ENCODE results near the gene CHADL. TPM values are rescaled to one million over a fixed set of nuclear protein-coding genes. Genes with fewer than 3 reads are reported as not detected.

The CHADL gene
- total and polyA plus RNA-seq, 2 of the 8 experiments (the other 6 are each of a cell fraction or from before 2014, with no cell fraction given): 0.78 to 1.4 TPM

DNA sequence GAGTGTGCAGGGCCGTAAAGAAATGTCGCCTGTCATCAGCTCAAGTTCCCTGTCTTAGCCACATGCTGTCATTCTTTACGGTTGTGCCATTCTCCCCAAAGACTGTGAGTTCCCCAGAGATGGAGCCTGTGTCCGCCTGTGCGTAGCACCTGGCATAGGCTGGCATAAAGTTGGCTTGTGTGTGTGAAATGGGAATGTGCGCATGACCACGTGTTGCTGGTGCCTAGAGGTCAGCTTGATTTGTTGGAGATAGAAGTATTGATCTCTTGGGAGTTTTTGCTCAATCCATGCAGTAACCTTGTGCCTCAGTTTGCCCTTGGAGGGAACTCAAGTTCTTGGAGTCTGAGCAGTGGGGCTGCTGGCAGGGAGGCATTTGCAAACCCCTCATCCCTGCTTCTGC lies 9.4 kb downstream of the CHADL start (continued):
- TF ChIP-seq CBX8 (IDR thresholded peaks at IDR 0.05; ENCODE audit: borderline replicate concordance, low read depth, low read length): no peak
- no peak for TF ChIP-seq ASH2L (IDR thresholded peaks at IDR 0.05; ENCODE audit: low read length)
- TF ChIP-seq RNF2 (IDR thresholded peaks at IDR 0.05; ENCODE audit: borderline replicate concordance, low read depth, low read length, missing control alignments, poor library complexity, severe bottlenecking): no peak
- TF ChIP-seq TCF12 (IDR thresholded peaks at IDR 0.05; ENCODE audit: low read depth, low read length): no peak
- TF ChIP-seq ATF2 (IDR thresholded peaks at IDR 0.05; ENCODE audit: low read length): no peak
- TF ChIP-seq KDM4A (IDR thresholded peaks at IDR 0.05; ENCODE audit: low read depth, low read length, severe bottlenecking): no peak
- no peak for TF ChIP-seq RXRA (IDR thresholded peaks at IDR 0.05; ENCODE audit: insufficient read depth, low read depth, low read length)
- no peak for TF ChIP-seq BRCA1 (IDR thresholded peaks at IDR 0.05; ENCODE audit: low read depth, low read length)
- no peak for TF ChIP-seq YY1 (IDR thresholded peaks at IDR 0.05; ENCODE audit: low read depth, low read length)
